ENCODE data around the gene TP53I11. TPM values are rescaled to one million over a fixed set of nuclear protein-coding genes. Genes with fewer than 3 reads are reported as not detected.

Gene TP53I11
- polyA plus RNA-seq, 1 donor (not counting 4 experiments of a cell fraction or from before 2014, with no cell fraction given): 21.4 TPM

GRCh38 chr11:44992774-44993173 is 42.1 kb upstream of the TP53I11 start:
- Histone ChIP-seq H3K4me1 (ENCODE audit: control insufficient read depth, extremely low read depth, insufficient read depth, low read length) (peaks cover 9% of the 10 kb centered on the region), H3K79me2 (ENCODE audit: control insufficient read depth, insufficient read depth, low read length) (no peaks in the 10 kb centered on the region), H3K9me3 (ENCODE audit: control insufficient read depth, low read depth, low read length) (no peaks in the 10 kb centered on the region), H4K20me1 (ENCODE audit: control insufficient read depth, extremely low read depth, insufficient read depth, low read length) (no peaks in the 10 kb centered on the region), H3K4me2 (ENCODE audit: control insufficient read depth, extremely low read depth, insufficient read depth, low read depth, low read length) (no peak overlapping the region), H3K9me1 (ENCODE audit: control insufficient read depth, extremely low read depth, insufficient read depth, low read length) (no peaks in the 10 kb centered on the region), H3K4me3 (ENCODE audit: control insufficient read depth in 2 of 3, extremely low read depth in 1 of 3, insufficient read depth in 2 of 3, low read depth in 1 of 3, low read length in 3 of 3) (no peak overlapping the region), H3K9ac (ENCODE audit: control insufficient read depth, extremely low read depth, insufficient read depth, low read length) (no peak overlapping the region), H3K36me3 (ENCODE audit: control insufficient read depth in 2 of 2, extremely low read depth in 1 of 2, insufficient read depth in 2 of 2, low read length in 2 of 2) (no peaks in the 10 kb centered on the region), H3K27me3 (ENCODE audit: control insufficient read depth, extremely low read depth, insufficient read depth, low read length) (peaks cover 3% of the 10 kb centered on the region), H2AFZ (ENCODE audit: control insufficient read depth, low read length) (no peak overlapping the region), H3K27ac (ENCODE audit: control insufficient read depth, insufficient read depth, low read length) (no peak overlapping the region)
- FAIRE-seq: no peak
- dilution Hi-C loops (cut with MboI; ENCODE audit: extremely low pct_ligation_motif_present, low sequenced_read_pairs): no loop called here
- no peak for DNase-seq (ENCODE audit: low read depth, low spot score)
- no peak for TF ChIP-seq EZH2 (IDR thresholded peaks at IDR 0.05; ENCODE audit: low read length)
- TF ChIP-seq, protein P1, sequence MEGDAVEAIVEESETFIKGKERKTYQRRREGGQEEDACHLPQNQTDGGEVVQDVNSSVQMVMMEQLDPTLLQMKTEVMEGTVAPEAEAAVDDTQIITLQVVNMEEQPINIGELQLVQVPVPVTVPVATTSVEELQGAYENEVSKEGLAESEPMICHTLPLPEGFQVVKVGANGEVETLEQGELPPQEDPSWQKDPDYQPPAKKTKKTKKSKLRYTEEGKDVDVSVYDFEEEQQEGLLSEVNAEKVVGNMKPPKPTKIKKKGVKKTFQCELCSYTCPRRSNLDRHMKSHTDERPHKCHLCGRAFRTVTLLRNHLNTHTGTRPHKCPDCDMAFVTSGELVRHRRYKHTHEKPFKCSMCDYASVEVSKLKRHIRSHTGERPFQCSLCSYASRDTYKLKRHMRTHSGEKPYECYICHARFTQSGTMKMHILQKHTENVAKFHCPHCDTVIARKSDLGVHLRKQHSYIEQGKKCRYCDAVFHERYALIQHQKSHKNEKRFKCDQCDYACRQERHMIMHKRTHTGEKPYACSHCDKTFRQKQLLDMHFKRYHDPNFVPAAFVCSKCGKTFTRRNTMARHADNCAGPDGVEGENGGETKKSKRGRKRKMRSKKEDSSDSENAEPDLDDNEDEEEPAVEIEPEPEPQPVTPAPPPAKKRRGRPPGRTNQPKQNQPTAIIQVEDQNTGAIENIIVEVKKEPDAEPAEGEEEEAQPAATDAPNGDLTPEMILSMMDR (optimal IDR thresholded peaks at IDR 0.05 in 1 of 3, IDR thresholded peaks at IDR 0.05 in 1 of 3, conservative IDR thresholded peaks at IDR 0.05 in 1 of 3; ENCODE audit: extremely low read depth in 1 of 3, insufficient read depth in 2 of 3, low read length in 3 of 3): no peak

GRCh38 chr11:44992181-44992582 is 41.5 kb upstream of the TP53I11 start:
- dilution Hi-C loops (cut with MboI; ENCODE audit: extremely low pct_ligation_motif_present, low sequenced_read_pairs): no loop called here
- Histone ChIP-seq H3K4me3 (ENCODE audit: control insufficient read depth in 2 of 3, extremely low read depth in 1 of 3, insufficient read depth in 2 of 3, low read depth in 1 of 3, low read length in 3 of 3) (no peak overlapping the region), H3K9me1 (ENCODE audit: control insufficient read depth, extremely low read depth, insufficient read depth, low read length) (no peaks in the 10 kb centered on the region), H3K79me2 (ENCODE audit: control insufficient read depth, insufficient read depth, low read length) (no peaks in the 10 kb centered on the region), H3K4me2 (ENCODE audit: control insufficient read depth, extremely low read depth, insufficient read depth, low read depth, low read length) (no peak overlapping the region), H4K20me1 (ENCODE audit: control insufficient read depth, extremely low read depth, insufficient read depth, low read length) (no peaks in the 10 kb centered on the region), H3K36me3 (ENCODE audit: control insufficient read depth in 2 of 2, extremely low read depth in 1 of 2, insufficient read depth in 2 of 2, low read length in 2 of 2) (no peaks in the 10 kb centered on the region), H2AFZ (ENCODE audit: control insufficient read depth, low read length) (no peak overlapping the region), H3K4me1 (ENCODE audit: control insufficient read depth, extremely low read depth, insufficient read depth, low read length) (peaks cover 9% of the 10 kb centered on the region), H3K27me3 (ENCODE audit: control insufficient read depth, extremely low read depth, insufficient read depth, low read length) (peaks cover 3% of the 10 kb centered on the region), H3K9ac (ENCODE audit: control insufficient read depth, extremely low read depth, insufficient read depth, low read length) (no peak overlapping the region), H3K9me3 (ENCODE audit: control insufficient read depth, low read depth, low read length) (no peaks in the 10 kb centered on the region), H3K27ac (ENCODE audit: control insufficient read depth, insufficient read depth, low read length) (no peak overlapping the region)
- FAIRE-seq (no peak), DNase-seq (ENCODE audit: low read depth, low spot score) (no peak)
- no peak for TF ChIP-seq EZH2 (IDR thresholded peaks at IDR 0.05; ENCODE audit: low read length)
- TF ChIP-seq, protein P1 (optimal IDR thresholded peaks at IDR 0.05 in 1 of 3, IDR thresholded peaks at IDR 0.05 in 1 of 3, conservative IDR thresholded peaks at IDR 0.05 in 1 of 3; ENCODE audit: extremely low read depth in 1 of 3, insufficient read depth in 2 of 3, low read length in 3 of 3): no peak

All from keratinocyte (primary cell).